AG09309 (cell line): Measurements from ENCODE around the gene SLC6A6.

Source experiments
- DNase-seq: peaks from one replicate; pipeline ENCODE4 v3.0.0-alpha.2; 2010; ENCODE audit warnings: low read depth
- H3K4me3 ChIP-seq: 2 replicates; pipeline ENCODE4 v1.5.1; 2011; ENCODE audit warnings: mild to moderate bottlenecking, low read depth, low read length, moderate library complexity; ENCODE audit not compliant: control insufficient read depth
- TF ChIP-seq, protein P1 (sequence below): IDR thresholded peaks from 2 replicates; pipeline ENCODE4 v1.5.1; 2011; ENCODE audit warnings: mild to moderate bottlenecking, low read depth, low read length, inconsistent platforms; ENCODE audit not compliant: insufficient read depth, control insufficient read depth; ENCODE audit errors: missing control alignments

SLC6A6 gene

DNA sequence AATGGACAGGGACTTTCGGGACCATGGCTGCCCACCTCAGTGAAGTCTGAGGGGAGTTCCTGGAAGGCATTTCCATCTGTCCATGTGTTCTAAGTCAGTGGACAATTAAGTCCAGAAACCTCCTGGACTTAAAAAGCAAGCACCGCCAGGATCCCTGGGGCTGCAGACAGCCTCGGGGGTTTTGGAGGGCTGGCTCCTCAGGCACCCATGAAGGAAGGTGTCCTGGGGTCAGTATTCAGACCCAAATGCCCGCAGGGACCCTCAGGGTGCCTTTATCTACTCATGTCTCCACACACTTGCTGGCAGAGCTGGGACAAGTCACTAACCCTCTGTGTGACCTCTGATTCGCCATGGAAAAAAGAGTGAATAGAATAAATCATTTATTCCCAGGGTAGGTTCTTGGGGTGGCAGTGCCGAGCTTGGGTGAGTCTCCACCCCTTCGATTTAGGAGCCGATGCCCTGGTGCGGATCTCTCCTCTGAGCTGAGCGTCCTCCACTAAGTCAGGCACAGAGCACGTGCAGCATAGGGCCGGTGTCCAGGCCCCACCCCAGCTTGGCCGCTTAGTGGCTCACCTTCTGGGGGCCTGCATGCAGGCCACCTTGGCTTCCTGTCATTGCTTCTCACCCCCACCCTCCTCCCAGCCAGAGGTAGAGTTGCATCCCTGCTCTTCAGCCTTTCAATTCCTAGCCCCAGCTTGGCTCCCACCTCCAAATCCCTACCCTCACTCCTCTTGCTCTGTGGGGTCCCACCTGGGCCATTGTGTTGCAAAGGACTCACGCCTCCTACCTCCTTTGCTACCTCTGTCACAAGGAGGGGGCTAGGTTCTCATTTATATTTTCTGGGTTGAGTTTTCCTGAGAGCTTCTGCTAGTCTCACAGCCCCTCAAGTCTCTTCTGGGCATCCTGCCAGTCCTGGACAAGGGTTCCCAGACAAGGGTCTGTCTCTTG, 19.9 kb downstream of the SLC6A6 start:
- TF ChIP-seq, protein P1, sequence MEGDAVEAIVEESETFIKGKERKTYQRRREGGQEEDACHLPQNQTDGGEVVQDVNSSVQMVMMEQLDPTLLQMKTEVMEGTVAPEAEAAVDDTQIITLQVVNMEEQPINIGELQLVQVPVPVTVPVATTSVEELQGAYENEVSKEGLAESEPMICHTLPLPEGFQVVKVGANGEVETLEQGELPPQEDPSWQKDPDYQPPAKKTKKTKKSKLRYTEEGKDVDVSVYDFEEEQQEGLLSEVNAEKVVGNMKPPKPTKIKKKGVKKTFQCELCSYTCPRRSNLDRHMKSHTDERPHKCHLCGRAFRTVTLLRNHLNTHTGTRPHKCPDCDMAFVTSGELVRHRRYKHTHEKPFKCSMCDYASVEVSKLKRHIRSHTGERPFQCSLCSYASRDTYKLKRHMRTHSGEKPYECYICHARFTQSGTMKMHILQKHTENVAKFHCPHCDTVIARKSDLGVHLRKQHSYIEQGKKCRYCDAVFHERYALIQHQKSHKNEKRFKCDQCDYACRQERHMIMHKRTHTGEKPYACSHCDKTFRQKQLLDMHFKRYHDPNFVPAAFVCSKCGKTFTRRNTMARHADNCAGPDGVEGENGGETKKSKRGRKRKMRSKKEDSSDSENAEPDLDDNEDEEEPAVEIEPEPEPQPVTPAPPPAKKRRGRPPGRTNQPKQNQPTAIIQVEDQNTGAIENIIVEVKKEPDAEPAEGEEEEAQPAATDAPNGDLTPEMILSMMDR, result no peak
- DNase-seq, result no peak
- H3K4me3 ChIP-seq, result no peak overlapping the region

DNA sequence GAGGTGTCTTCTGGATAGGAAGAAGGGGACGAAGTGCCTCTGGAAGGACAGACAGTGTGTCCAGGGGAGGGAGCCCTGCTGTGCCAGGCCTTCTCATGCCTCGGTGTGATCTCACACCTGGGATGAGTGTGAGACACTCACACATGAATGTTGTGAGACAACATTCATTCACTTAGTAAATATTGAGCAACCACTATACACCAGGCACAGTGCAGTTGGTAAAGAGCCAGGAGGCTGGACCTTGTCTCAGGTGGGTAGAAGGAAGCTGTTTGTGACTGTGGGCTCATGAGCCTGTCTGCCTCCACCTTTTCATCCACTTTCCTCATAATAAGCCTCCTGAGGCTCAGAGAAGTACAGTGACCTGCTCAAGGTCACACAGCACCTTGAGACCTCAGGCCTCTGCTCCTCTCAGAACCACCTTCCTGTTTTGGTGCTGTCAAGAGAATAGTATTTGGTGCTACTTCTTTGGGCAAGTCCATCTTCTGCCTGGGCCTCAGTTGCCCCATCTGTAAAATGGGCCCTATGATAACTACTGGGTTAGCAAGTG, 20.9 kb downstream of the SLC6A6 start:
- no peak for DNase-seq
- TF ChIP-seq, protein P1, result no peak
- H3K4me3 ChIP-seq, result no peak overlapping the region

DNA sequence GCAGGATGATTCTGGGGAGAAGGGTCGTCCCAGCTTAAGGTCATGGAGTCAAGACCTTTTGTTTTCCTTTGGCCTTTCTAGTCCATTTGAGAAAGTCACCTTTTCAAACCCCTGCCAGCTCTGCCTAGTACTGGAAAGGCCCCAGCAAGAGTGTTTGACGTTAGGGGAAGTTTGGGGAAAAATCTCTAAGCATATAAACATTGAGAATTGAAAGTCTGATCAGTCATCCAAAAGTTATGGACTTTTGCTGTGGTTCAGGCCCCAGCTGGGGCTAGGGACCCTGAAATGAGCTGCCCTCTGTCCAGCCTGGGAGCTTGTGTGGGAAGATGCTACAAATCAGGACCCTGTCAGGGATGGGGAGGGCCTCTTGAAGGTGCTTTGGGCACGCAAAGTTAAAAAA, 21.6 kb downstream of the SLC6A6 start:
- TF ChIP-seq, protein P1, result no peak
- H3K4me3 ChIP-seq, result no peak overlapping the region
- no peak for DNase-seq

DNA sequence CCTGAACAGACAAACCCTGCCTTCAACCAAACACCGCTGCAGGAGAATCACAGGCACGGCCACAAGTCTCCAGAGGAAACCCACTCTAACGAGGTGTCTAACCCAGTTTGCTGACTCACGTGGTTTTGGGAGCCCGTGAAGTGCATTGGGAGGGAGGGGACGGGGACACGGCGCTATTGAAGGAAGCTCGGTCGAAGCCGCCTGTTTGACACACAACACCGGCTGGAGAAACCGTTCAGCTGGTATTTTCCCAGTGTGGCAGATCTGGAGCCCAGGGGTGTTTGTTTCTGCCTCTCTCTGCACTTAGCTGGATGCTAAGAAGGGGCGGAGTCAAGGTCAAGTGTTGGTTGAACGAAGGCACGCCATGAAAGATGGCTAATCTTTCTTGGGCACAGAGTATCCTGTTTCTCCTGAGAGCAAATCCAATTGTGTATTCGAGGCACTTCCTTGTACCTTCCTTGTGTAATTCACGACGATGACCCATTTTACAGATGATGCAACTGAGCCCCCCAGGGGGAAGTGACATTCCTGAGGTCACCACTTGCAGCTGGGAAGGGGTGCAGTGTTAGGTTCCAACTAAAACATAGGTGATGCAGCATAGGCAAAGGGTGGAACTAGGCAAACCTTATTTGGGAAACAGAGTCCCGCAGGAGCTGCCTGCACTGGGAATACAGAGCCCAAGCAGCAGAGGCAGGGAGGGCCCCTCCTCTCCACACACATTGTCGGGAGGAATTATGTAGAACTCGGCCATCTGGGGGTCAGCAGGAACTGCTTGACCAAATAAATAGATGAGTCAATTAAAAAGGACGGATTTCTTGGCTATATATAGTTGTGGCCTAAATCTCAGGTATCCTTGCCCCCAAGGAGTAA, 22.5 kb downstream of the SLC6A6 start:
- H3K4me3 ChIP-seq, result no peak overlapping the region
- TF ChIP-seq, protein P1, result no peak
- no peak for DNase-seq

DNA sequence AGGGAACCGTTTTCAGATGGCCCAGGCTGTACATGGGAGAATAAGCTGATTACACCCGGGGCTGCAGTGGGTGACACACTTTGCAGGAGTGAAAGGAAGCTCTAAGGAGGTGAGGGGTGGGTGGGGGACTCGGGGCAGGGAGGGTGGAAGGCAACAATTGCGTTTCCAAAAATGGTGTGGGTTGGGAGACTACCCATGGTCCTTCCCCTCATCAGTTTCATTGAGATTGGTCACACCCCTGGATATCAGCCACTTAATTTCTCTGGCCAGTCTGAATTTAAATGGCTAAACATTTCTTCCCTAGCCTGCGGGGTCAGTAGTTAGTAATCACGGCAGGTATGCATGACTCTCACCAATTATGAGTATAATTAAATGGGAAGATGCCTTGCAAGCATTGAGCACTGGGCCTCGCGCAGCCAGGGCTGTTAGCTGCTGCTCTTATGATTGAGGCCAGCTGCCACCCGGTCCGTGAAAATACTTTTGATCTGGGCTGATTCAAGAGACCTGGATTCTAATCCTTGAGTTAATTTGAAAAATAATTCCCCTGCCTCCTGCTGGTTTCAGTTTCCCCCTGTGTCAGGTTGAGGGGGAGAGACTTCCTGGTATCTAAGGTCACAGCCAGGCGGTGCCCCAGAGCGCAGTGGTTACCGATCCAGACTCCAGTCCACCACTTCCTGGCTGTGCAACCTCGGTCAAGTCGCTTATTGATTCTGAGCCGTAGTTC, 23.3 kb downstream of the SLC6A6 start:
- H3K4me3 ChIP-seq, result no peak overlapping the region
- DNase-seq, result no peak
- TF ChIP-seq, protein P1, result no peak

DNA sequence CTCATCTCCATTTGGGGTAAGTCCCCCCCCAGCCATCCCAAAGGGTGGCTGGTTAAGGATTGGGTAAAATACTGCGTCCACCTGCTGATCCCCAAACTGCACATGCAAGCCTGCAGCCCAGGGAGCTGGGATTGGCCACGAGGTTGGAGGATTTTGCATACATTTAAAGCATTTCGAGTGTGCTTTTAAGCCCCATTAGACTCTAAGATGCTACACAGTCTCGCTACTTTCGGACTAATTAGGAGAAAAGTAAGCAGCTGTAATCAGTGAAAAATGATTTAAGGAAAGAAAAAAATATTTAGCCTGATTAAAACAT, 23.9 kb downstream of the SLC6A6 start:
- TF ChIP-seq, protein P1, result no peak
- no peak overlapping the region for H3K4me3 ChIP-seq
- DNase-seq, result no peak
